ENCODE measurements around the gene TRIM14.

- TF ChIP-seq EZH2 (IDR thresholded peaks at IDR 0.05) (no peak), POLR2AphosphoS5 (IDR thresholded peaks at IDR 0.05; ENCODE audit: borderline replicate concordance, low read depth, low read length) (no peak)
These were observed 11.7 kb upstream of the TRIM14 start for GRCh38 chr9:98130576-98131228.
